HG03039 (cell line): Measurements from ENCODE around the gene AMN.

Experiments
- ATAC-seq: cut with Tn5 transposase; IDR thresholded peaks from one replicate; pipeline ENCODE4 v1.9.1; 2021; ENCODE audit warnings: mild to moderate bottlenecking, moderate library complexity; ENCODE audit not compliant: unreplicated experiment

AMN gene

GRCh38 chr14:102898776-102899515, 23.5 kb upstream of the AMN start:
- no peak for ATAC-seq

DNA sequence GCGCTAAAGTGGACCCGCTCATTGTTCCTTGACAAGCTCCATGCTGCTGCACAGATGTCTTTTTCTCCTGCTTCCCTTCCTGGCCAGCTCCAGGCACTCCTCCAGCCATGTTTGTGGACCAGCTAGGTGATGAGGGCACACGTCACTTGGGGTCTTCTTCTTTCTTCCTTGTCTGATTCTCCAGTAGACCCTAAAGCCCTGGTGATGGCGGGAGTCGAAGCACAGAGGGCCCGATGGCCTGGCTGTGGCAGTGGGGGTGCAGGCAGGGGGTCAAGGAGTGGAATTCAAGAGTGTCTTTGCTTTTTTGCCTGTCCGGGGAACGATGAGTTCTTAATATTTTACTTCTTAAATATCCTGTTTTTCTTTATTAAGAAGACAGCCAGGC, 23.0 kb upstream of the AMN start:
- no peak for ATAC-seq

DNA sequence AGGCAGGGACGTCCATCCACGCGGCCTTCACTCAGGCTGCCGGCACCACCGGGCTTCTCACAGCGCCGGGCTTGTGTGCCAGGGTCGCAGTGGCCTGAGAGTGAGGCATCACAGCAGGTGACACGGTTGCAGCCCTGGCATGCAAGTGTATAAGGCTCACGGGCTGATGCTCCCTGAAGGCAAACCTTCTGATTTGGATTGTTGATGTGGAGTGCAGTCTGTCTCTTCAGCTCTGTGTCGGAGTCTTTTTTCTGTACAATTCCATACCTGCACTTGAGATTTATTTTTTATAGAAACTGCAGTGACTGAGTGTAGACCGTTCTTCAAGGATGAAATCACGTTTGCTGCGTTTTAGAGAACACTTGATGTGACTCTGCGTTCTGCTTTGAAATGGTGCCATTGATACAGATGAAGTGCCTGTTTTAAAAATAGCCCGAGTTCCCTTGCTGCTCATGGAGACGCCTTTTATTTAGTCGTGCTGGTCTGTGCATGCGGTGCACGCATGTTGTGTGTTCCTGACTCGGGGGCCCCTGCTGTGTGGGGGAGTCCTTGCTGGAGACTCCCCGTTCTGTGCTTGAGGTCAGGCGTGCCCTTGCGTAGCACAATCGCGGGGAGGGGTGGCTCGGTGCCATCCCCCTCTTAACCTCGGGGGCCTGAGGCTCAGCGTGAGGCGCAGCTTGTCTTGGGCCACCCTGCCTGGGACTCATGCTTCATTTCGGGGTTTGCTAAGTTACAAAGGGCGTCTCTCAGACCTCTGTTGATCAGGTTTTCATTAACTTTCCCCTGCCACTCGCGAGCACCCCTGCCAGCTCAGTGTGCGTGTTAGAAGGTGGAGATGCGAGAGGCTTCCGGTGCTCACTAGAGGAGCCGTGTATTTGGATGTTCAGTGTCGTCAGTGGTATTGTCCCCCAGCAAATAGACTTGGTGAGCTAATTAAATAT, 21.6 kb upstream of the AMN start:
- ATAC-seq: peak; percentile 45

GRCh38 chr14:102901633-102902032, 20.8 kb upstream of the AMN start:
- peak; percentile 45 for ATAC-seq

- no peak for ATAC-seq
Measured at GRCh38 chr14:102902086-102902485, 20.4 kb upstream of the AMN start.

DNA sequence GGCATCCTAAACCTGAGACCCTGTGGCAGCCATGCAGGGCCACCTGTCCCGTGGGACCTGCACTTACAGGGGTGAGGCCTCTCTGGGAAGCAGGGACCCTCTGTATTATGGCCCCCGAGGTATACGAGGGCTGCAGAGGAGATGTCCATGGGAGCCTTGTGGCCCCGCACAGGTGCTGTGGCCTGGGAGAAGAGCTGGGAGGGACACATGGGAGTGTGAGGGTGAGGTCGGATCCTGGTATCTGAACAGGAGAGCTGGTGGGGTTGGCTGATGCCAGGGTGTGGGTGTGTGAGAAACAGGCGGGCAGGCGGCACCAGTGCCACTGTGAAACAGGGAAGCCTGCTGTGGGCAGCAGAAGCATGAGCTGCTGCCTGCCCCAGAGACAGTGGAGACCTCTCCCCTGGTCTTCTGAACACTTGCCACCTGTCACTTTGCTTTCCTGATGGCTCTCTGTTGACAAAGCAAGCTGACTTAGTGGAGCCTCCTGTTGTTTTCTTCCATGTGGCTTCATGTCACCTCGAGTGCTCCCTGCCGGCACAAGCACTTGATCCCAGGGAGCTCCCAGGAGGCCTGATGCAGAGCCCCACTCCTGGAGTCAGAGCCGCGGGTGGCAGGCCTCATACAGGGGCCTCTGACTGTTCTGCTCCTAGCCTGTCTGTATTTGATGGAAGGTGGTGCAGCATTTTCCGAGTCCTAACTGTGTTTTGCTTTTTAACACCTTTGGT, 19.8 kb upstream of the AMN start:
- ATAC-seq: no peak

DNA sequence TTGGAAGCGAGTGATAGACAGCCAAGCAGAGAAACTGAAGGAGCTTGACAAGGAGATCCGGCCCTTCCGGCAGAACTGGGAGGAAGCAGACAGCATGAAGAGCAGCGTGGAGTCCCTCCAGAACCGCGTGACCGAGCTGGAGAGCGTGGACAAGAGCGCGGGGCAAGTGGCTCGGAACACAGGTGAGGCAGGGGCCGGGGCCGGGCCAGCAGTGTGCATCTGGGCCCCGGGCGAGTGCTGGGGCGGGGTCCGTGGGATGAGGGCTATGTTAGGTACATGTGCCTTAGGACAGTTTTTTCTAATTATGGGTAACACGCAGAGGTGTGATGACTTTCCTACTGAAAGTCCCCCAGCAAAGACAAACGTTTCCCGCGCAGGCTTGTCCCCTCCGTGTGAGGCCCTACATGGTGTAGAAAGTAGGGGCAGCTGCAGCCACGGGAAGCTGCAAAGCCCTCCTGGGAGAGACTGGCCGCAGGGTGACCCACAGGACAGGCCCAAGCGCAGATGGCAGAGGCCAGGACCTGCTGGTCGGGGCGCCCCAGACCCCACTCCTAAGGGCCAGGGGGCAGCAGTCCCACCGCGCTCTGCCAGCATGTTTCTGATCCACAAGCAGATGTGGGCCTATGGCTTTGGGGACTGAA, 19.1 kb upstream of the AMN start:
- no peak for ATAC-seq

DNA sequence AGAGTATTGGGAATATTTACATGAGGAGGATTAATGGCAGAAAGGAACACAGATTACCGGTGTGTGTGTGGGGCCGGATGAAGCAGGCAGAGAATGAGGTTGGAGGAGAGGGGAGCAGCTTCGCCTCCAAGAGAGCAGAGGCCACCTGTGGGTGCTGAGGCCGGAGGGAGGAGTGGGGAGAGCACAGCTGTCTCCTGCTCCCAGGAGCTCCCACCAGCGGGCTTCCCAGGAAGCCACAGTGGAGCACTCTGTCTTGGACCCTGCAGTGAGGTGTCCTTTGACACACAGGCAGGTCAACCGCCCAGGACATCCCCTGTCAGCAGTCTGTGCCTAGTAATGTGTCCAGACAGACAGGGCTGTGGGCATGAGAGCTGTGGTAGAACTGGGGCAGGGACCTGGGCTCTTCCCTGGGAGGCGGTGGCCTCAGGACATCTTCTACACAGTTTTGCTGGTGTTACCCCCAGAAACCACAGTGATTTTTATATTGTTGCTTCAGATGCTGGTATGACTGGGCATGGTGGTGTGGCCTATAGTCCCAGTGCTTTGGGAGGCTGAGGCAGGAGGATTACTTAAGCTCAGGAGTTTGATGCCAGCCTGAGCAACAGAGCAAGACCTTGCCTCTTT, 18.5 kb upstream of the AMN start:
- ATAC-seq: no peak

DNA sequence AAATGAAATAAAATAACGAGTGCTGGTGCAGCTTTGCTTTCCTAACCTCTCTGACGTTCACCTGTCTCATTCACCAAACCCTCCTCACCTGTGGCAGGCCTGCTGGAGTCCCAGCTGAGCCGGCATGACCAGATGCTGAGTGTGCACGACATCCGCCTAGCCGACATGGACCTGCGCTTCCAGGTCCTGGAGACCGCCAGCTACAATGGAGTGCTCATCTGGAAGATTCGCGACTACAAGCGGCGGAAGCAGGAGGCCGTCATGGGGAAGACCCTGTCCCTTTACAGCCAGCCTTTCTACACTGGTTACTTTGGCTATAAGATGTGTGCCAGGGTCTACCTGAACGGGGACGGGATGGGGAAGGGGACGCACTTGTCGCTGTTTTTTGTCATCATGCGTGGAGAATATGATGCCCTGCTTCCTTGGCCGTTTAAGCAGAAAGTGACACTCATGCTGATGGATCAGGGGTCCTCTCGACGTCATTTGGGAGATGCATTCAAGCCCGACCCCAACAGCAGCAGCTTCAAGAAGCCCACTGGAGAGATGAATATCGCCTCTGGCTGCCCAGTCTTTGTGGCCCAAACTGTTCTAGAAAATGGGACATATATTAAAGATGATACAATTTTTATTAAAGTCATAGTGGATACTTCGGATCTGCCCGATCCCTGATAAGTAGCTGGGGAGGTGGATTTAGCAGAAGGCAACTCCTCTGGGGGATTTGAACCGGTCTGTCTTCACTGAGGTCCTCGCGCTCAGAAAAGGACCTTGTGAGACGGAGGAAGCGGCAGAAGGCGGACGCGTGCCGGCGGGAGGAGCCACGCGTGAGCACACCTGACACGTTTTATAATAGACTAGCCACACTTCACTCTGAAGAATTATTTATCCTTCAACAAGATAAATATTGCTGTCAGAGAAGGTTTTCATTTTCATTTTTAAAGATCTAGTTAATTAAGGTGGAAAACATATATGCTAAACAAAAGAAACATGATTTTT, 17.1 kb upstream of the AMN start:
- no peak for ATAC-seq

GRCh38 chr14:102906616-102907302, 15.7 kb upstream of the AMN start:
- ATAC-seq: no peak

DNA sequence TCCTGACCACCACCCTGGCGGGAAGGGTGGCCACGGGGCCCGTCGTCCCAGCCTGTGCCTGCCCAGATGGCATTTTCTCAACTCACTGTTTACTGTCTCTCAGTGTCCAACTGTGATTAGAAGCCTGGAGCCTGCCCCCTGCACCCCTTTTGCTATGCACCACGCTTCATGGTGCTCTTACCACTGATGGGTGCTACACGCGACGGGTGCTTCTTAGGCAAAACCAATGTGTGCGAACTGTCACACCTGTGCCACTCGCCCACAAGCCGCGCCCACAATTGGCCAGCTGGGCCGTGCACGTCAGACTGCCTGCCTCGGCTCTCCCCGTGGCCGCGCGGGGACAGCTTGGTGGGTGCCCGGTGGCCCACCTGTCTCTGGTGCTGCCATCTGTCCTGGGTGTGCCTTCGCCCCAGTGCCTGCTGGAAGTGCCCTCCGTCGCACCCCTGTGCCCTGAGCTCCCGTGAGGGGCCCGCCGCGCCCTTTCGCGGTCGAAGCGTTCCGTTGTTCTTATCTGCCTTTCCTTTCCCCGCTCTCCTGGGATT, 15.1 kb upstream of the AMN start:
- ATAC-seq: no peak

- ATAC-seq: no peak
Measured at GRCh38 chr14:102907980-102908730, 14.3 kb upstream of the AMN start.

DNA sequence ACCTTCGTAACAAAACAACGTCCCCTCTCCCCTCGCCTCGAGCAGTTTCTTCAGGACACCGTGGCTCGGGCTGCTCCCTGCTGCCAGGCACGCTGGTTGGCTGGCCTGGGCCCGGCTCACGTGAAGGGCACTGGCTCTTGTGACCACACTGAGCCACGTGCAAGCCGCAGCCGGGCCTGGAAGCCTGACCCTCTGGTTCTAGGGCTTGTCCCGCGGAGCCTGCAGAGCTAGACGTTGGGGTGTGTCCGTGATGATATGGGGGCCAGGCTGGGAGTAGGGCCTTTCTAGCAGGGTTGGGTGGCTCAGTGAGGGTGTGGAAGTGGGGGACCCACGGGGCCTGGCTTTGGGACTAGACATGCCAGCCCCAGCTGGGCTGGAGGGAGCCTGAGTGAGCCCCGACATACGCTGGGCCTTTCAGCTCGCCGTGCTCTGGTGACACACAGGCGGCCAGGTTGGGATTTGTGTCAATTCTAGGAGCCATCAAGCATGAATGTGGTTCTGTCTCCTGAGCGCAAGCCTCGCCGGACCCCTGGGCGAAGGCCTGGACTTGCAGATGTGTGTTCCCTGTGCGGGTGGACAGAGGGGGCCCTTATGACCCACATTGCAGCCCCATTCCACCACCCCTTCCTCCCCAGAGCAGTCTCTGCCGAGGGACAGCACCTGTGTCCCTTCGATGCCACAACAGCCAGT, 13.6 kb upstream of the AMN start:
- ATAC-seq: no peak

DNA sequence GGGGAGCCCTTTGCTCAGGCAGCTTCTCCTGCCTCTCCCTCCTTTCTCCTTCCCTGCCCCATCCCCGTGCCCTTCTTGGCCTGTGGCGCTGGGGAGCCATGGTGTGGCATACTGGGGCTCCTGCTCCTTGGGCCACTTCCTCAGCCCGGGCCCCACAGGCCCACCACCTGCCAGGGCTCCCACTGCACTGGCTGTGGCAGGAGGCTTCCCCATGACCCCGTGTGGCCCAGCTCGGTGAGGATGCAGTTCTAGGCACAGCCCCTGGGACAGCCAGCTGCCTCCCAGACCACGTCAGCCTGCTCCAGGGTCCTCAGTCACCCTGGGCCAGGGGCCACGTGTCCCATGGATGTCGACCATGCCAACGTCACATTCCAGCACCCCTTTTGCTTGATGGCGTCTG, 13.0 kb upstream of the AMN start:
- ATAC-seq: no peak

GRCh38 chr14:102909911-102910310, 12.6 kb upstream of the AMN start:
- no peak for ATAC-seq

GRCh38 chr14:102910442-102910841, 12.0 kb upstream of the AMN start:
- ATAC-seq: no peak

GRCh38 chr14:102911541-102911951, 10.9 kb upstream of the AMN start:
- ATAC-seq: no peak
